ENCODE results near the gene CCDC92. TPM values are rescaled to one million over a fixed set of nuclear protein-coding genes. Genes with fewer than 3 reads are reported as not detected.

The CCDC92 gene
- total RNA-seq, 1 donor from 2014 or later: 21.5 TPM

DNA sequence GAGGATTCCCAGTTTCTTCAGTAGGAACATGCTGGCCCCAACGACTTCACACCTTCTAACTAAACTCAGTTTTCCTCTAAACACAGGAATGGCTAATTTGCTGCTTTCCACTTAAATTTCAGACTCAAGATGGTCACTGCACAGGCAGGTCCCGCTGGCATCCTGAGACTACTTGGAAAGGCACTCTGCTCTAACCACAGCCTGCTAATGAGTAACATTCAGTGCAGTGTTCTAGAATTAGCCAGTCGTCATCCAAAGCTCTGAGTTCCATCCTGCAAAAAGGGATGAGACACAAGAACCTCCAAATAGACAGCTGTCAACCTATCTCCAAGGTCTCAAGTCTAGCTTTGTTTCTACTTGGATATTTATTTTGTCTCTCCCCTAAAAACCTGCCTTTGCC lies 6.0 kb downstream of the CCDC92 start:
- intact Hi-C loops (cut with micrococcal nuclease): no loop called here
- Mint-ChIP-seq H3K36me3 (ENCODE audit: low read depth) (peaks cover 7% of the 10 kb centered on the region), H3K27me3 (no peaks in the 10 kb centered on the region), H3K27ac (no peak overlapping the region), H3K4me3 (no peak overlapping the region), H3K9me3 (no peaks in the 10 kb centered on the region), H3K4me1 (peaks cover 5% of the 10 kb centered on the region)
- ChIA-PET CTCF (no interaction called here), POLR2A (no interaction called here)
- ATAC-seq (ENCODE audit: low read depth) (no peak), DNase-seq (no peak)
- TF ChIP-seq, protein P1, sequence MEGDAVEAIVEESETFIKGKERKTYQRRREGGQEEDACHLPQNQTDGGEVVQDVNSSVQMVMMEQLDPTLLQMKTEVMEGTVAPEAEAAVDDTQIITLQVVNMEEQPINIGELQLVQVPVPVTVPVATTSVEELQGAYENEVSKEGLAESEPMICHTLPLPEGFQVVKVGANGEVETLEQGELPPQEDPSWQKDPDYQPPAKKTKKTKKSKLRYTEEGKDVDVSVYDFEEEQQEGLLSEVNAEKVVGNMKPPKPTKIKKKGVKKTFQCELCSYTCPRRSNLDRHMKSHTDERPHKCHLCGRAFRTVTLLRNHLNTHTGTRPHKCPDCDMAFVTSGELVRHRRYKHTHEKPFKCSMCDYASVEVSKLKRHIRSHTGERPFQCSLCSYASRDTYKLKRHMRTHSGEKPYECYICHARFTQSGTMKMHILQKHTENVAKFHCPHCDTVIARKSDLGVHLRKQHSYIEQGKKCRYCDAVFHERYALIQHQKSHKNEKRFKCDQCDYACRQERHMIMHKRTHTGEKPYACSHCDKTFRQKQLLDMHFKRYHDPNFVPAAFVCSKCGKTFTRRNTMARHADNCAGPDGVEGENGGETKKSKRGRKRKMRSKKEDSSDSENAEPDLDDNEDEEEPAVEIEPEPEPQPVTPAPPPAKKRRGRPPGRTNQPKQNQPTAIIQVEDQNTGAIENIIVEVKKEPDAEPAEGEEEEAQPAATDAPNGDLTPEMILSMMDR (IDR thresholded peaks at IDR 0.05): no peak

DNA sequence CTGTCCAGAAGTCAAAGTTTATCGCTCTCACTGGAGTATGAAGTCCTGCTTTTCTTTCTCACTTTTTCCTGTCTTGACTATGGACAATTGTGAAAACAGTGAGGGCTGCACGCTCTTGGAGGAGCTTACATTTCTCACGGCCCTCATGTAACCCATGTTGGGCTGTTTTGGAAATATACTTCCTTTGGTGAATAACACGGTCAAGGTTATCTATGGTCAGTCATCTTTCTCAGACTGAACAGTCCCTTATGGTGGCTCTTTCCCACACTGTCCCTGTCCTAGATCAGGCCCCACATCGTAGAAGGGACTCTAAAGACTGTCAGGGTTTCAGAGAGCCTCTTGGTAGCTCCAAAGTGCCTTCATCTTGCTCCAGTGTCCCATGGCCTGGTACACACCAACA lies 7.2 kb downstream of the CCDC92 start:
- H3K27ac Mint-ChIP-seq: no peak overlapping the region
- no peaks in the 10 kb centered on the region for H3K27me3 Mint-ChIP-seq
- H3K4me1 Mint-ChIP-seq: peaks cover 3% of the 10 kb centered on the region
- no peak overlapping the region for H3K4me3 Mint-ChIP-seq
- ChIA-PET CTCF (no interaction called here), POLR2A (no interaction called here)
- DNase-seq: no peak
- ATAC-seq (ENCODE audit: low read depth): no peak
- intact Hi-C loops (cut with micrococcal nuclease): no loop called here
- TF ChIP-seq, protein P1 (IDR thresholded peaks at IDR 0.05): no peak
- H3K9me3 Mint-ChIP-seq: no peaks in the 10 kb centered on the region
- H3K36me3 Mint-ChIP-seq (ENCODE audit: low read depth): peaks cover 7% of the 10 kb centered on the region

DNA sequence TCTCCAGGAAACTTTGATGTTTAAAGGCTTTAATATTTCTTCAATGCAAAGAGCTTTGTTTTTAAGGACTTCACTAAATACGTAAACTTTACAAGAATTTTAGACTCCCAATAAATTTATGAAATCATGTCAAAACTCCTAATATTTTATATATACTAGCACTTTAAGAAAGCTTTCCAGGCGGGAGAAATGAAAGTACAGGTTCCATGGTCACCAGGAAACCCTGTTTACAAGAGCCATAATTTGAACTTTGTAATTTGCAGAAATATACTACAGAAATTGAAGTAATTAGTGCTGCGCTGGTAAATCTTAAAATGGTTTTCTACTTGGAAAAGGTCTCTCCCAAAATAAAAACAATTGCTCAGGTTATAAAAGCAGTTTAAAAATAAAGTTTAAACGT lies 8.8 kb downstream of the CCDC92 start:
- H3K4me1 Mint-ChIP-seq: peaks cover 3% of the 10 kb centered on the region

DNA sequence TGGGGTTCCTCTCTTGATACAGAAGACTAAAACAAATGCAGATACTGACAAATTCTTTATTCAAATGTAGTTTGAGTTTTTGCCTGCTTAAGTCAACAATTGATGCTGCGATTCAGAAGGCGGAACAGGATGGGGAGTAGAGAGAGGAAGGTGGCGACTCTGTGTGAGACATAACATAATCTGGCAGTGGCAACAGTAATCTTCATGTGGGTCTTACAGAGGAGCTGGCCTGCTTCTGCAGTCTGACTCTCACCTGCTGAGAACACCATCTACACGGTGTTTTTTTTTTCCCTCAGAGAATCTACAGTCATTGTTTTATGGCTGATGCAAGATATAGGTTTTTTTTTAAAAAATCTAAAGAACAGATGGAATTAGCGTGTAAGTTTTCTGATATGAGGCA lies 10.1 kb downstream of the CCDC92 start:
- TF ChIP-seq, protein P1 (IDR thresholded peaks at IDR 0.05): no peak
- H3K9me3 Mint-ChIP-seq: no peaks in the 10 kb centered on the region
- CTCF ChIA-PET: interaction anchor here (0.9 to 1.2 kb wide), 2 partner anchors 9 to 24 kb away, joined by 3 to 4 read pairs; no protein-coding TSS in a partner anchor

More for the DNA sequence above, 8.8 kb downstream of the CCDC92 start:
- POLR2A ChIA-PET: interaction anchor here (1.1 kb wide), 1 partner anchor 9 kb away, joined by 3 read pairs; the partner anchor contains the start of genes CCDC92 and ZNF664
- CTCF ChIA-PET: interaction anchor here (1.2 kb wide), 1 partner anchor 19 kb away, joined by 3 read pairs; no protein-coding TSS in a partner anchor
- no peaks in the 10 kb centered on the region for H3K9me3 Mint-ChIP-seq
- intact Hi-C loops (cut with micrococcal nuclease): no loop called here
- H3K36me3 Mint-ChIP-seq (ENCODE audit: low read depth): peaks cover 7% of the 10 kb centered on the region
- ATAC-seq (ENCODE audit: low read depth): no peak
- DNase-seq: no peak
- no peak overlapping the region for H3K4me3 Mint-ChIP-seq
- H3K27me3 Mint-ChIP-seq: no peaks in the 10 kb centered on the region
- H3K27ac Mint-ChIP-seq: no peak overlapping the region
- TF ChIP-seq, protein P1 (IDR thresholded peaks at IDR 0.05): no peak

DNA sequence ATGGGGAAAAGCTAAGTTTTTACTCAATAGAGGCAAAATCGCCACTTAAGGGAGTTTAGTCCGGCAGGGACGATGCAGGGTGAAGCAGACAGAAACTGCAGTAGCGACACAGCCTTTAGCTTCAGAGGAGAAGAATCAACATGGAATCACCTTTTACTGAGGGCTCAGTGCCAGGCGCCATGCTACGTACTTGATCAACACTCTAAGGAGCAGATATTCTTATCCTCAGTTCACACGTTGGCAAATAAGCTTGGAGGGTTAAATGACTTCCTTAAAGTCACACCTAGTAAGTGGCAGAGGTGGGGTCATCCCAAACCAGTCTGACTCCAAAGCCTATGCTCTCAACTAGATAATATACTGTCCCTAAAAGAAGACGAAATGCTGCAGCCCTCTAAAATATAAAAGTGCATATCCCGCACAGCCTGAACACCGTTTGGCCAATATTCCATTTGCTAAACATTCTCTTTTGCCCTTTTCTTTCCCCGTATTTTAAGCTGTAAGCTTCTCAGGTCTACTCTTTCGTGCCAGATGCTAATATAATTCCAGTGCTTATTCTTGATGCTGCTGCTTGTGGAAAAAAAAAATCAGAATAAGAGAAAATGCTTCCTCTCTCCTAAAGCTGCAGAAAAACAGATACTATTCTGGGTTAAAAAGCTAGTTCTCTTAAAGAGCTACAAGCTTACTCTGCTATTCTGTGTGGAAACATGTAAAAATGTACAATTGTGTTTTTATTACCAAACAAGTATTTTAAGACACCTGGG lies 10.9 kb downstream of the CCDC92 start:
- Mint-ChIP-seq H3K4me1 (no peaks in the 10 kb centered on the region), H3K27ac (no peak overlapping the region), H3K4me3 (no peak overlapping the region), H3K9me3 (no peaks in the 10 kb centered on the region), H3K36me3 (ENCODE audit: low read depth) (no peaks in the 10 kb centered on the region), H3K27me3 (no peaks in the 10 kb centered on the region)
- TF ChIP-seq, protein P1 (IDR thresholded peaks at IDR 0.05): no peak
- intact Hi-C loops (cut with micrococcal nuclease): no loop called here
- DNase-seq: no peak
- ATAC-seq (ENCODE audit: low read depth): no peak
- ChIA-PET CTCF (interaction anchor here (0.9 to 1.2 kb wide), 3 partner anchors 10 to 56 kb away, joined by 3 to 4 read pairs (median 3); no protein-coding TSS in a partner anchor), POLR2A (no interaction called here)

More for the DNA sequence above, 10.1 kb downstream of the CCDC92 start:
- no peak for DNase-seq
- POLR2A ChIA-PET: no interaction called here
- intact Hi-C loops (cut with micrococcal nuclease): no loop called here
- H3K36me3 Mint-ChIP-seq (ENCODE audit: low read depth): peaks cover 3% of the 10 kb centered on the region
- no peak overlapping the region for H3K4me3 Mint-ChIP-seq
- H3K27ac Mint-ChIP-seq: no peak overlapping the region
- no peak for ATAC-seq (ENCODE audit: low read depth)
- H3K27me3 Mint-ChIP-seq: no peaks in the 10 kb centered on the region
- peaks cover 3% of the 10 kb centered on the region for H3K4me1 Mint-ChIP-seq

All from activated B cell treated with CpG ODN at 0.5 μM for 24 hours (primary cell).